Activated CD8-positive, alpha-beta memory T cell treated with anti-CD3 and anti-CD28 coated beads for 1 hour (primary cell): ENCODE data around the gene MINDY4.

Source experiments
- DNase-seq, 2 donors: peaks; one replicate each; pipeline ENCODE4 v3.0.0-alpha.2; 2020; ENCODE audit warnings: low read depth in 1 of 2; ENCODE audit errors: extremely low read depth in 1 of 2

The MINDY4 gene

GRCh38 chr7:30926313-30926712, 155.1 kb downstream of the MINDY4 start:
- DNase-seq: no peak

GRCh38 chr7:30927040-30927439, 155.8 kb downstream of the MINDY4 start:
- DNase-seq: no peak

- DNase-seq: no peak
Measured at GRCh38 chr7:30927559-30927958, 156.3 kb downstream of the MINDY4 start.

GRCh38 chr7:30928254-30928872, 157.1 kb downstream of the MINDY4 start:
- DNase-seq: no peak

- no peak for DNase-seq
Measured at GRCh38 chr7:30929686-30930085, 158.5 kb downstream of the MINDY4 start.

- DNase-seq: no peak
Measured at GRCh38 chr7:30930621-30931020, 159.4 kb downstream of the MINDY4 start.

GRCh38 chr7:30931161-30931928, 160.1 kb downstream of the MINDY4 start:
- no peak for DNase-seq

GRCh38 chr7:30931929-30932540, 160.8 kb downstream of the MINDY4 start:
- DNase-seq: no peak

GRCh38 chr7:30932562-30932961, 161.3 kb downstream of the MINDY4 start:
- no peak for DNase-seq

GRCh38 chr7:30933124-30933974, 162.1 kb downstream of the MINDY4 start:
- DNase-seq: no peak

- DNase-seq: no peak
Measured at GRCh38 chr7:30934225-30934624, 163.0 kb downstream of the MINDY4 start.

GRCh38 chr7:30934732-30935568, 163.7 kb downstream of the MINDY4 start:
- DNase-seq: no peak

GRCh38 chr7:30935569-30935877, 164.3 kb downstream of the MINDY4 start:
- DNase-seq: no peak

- no peak for DNase-seq
Measured at GRCh38 chr7:30936650-30937245, 165.5 kb downstream of the MINDY4 start.

GRCh38 chr7:30937416-30937815, 166.2 kb downstream of the MINDY4 start:
- no peak for DNase-seq

- DNase-seq: peak; percentile 7 to 29
Measured at GRCh38 chr7:30938435-30939316, 167.5 kb downstream of the MINDY4 start.

- no peak for DNase-seq
Measured at GRCh38 chr7:30941582-30942323, 170.5 kb downstream of the MINDY4 start.
